SU-DHL-6 (cell line): ENCODE results near the gene LACRT.

Experiments used
- H2AFZ ChIP-seq: fragments of 200-600 bp; sonication (generic); 2 replicates; pipeline ENCODE4 v1.6.1; 2014; ENCODE audit warnings: low read depth, mild to moderate bottlenecking, moderate library complexity, mixed read lengths, antibody characterized with exemption, low read length; ENCODE audit not compliant: severe bottlenecking
- H3F3A ChIP-seq: fragments of 200-600 bp; shearing (Covaris generic); 2 replicates; pipeline ENCODE4 v1.6.0; 2016; ENCODE audit warnings: antibody characterized with exemption, mild to moderate bottlenecking; ENCODE audit not compliant: insufficient read depth
- H3K27ac ChIP-seq: fragments of 200-600 bp; sonication (generic); 2 replicates; pipeline ENCODE4 v1.5.1; 2016; ENCODE audit warnings: low read depth, mild to moderate bottlenecking, low read length, moderate library complexity, mixed read lengths
- H3K27me3 ChIP-seq: fragments of 200-600 bp; sonication (generic), shearing (Covaris generic); 2 replicates; pipeline ENCODE4 v1.6.0; 2014; ENCODE audit warnings: mild to moderate bottlenecking, low read length
- H3K36me3 ChIP-seq: fragments of 200-600 bp; sonication (generic); 2 replicates; pipeline ENCODE4 v1.6.1; 2014; ENCODE audit warnings: mild to moderate bottlenecking, low read length, mixed read lengths
- H3K4me2 ChIP-seq: fragments of 300-600, 200-600 bp; shearing (Covaris generic), sonication (generic); 2 replicates; pipeline ENCODE4 v1.6.0; 2014; ENCODE audit warnings: low read length, low read depth, mild to moderate bottlenecking; ENCODE audit not compliant: poor library complexity, severe bottlenecking
- H3K4me3 ChIP-seq: fragments of 200-600 bp; sonication (generic); 2 replicates; pipeline ENCODE4 v1.5.1; 2014; ENCODE audit warnings: antibody characterized with exemption, low read length, mild to moderate bottlenecking, mixed read lengths; ENCODE audit not compliant: insufficient read depth, poor library complexity, severe bottlenecking
- H3K79me2 ChIP-seq: fragments of 200-600 bp; sonication (generic); 2 replicates; pipeline ENCODE4 v1.6.1; 2014; ENCODE audit warnings: mild to moderate bottlenecking, low read length, moderate library complexity; ENCODE audit not compliant: insufficient read depth
- H3K9ac ChIP-seq: fragments of 200-600 bp; sonication (generic); 2 replicates; pipeline ENCODE4 v1.7.0; 2014; ENCODE audit warnings: mild to moderate bottlenecking, low read length
- H3K9me2 ChIP-seq: fragments of 200-600 bp; sonication (generic); replicated peaks from 2 replicates; pipeline ENCODE4 v1.6.1; 2014; ENCODE audit warnings: low read length; ENCODE audit not compliant: insufficient read depth
- H3K9me3 ChIP-seq: fragments of 200-600 bp; sonication (generic); 2 replicates; pipeline ENCODE4 v1.6.1; 2014; ENCODE audit warnings: low read length, mixed read lengths; ENCODE audit not compliant: insufficient read depth
- H4K20me1 ChIP-seq: fragments of 200-600 bp; sonication (generic); 2 replicates; pipeline ENCODE4 v1.6.1; 2014; ENCODE audit warnings: low read depth, mild to moderate bottlenecking, antibody characterized with exemption, low read length, moderate library complexity, mixed read lengths
- CTCF ChIP-seq: fragments of 200-600 bp; sonication (generic); IDR thresholded peaks from one replicate; pipeline ENCODE4 v1.5.1; 2017; ENCODE audit warnings: antibody characterized with exemption, mild to moderate bottlenecking, low read length, moderate library complexity; ENCODE audit not compliant: insufficient read depth, poor library complexity, severe bottlenecking
- EZH2phosphoT487 ChIP-seq: fragments of 200-600 bp; sonication (generic), shearing (Covaris generic); conservative IDR thresholded peaks from 2 replicates; pipeline ENCODE4 v1.6.1; 2018; ENCODE audit warnings: mild to moderate bottlenecking, antibody characterized with exemption, low read length, moderate library complexity, mixed read lengths

LACRT gene

DNA sequence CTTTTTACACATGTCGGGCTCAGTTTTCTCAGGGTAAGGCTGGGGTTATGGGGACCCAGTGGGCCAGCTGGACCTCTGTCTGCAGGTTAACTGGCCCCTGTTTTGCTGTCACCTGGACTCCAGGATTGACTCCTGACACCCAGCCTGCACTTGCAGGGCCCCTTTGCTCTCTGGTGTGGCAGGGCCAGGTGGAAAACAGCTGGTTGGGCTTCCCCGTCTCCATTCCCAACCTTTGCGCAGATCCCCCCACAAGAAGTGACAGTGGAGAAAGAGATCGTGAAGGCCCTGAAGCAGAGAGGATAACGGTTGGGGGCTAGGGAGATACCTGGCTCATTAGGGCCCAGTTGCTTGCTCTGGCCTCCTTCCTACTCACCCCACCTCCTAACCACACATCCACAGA, 44.7 kb downstream of the LACRT start:
- no peak overlapping the region for H2AFZ ChIP-seq
- TF ChIP-seq CTCF: no peak
- no peak for TF ChIP-seq EZH2phosphoT487
- no peaks in the 10 kb centered on the region for H3K27me3 ChIP-seq
- H3K27ac ChIP-seq: no peak overlapping the region
- no peaks in the 10 kb centered on the region for H4K20me1 ChIP-seq
- H3K4me3 ChIP-seq: no peak overlapping the region
- no peak overlapping the region for H3K4me2 ChIP-seq
- no peaks in the 10 kb centered on the region for H3K9me3 ChIP-seq
- H3K9me2 ChIP-seq: no peaks in the 10 kb centered on the region
- H3K36me3 ChIP-seq: no peaks in the 10 kb centered on the region
- H3K9ac ChIP-seq: no peak overlapping the region
- no peaks in the 10 kb centered on the region for H3K79me2 ChIP-seq
- H3F3A ChIP-seq: no peaks in the 10 kb centered on the region

DNA sequence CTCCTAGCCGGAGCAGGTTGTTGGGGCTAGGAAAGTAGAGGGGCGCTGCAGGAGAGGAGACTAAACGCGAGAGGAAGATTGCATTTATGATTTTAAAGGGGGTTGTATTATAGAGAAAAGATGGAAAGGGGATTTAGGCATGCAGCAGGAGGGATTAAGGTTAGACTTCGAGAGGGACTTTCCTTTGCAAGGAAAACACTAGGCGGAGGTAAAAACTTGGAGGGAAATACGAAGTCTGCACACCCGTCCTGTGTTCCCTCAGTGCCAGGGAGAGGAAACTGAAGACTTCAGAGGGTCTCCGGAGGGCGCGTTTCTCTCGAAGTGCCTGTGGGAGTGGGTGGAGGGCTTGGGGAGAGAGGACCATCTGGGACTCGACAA, 45.8 kb downstream of the LACRT start:
- no peaks in the 10 kb centered on the region for H3K79me2 ChIP-seq
- H3K9me2 ChIP-seq: no peaks in the 10 kb centered on the region
- H4K20me1 ChIP-seq: no peaks in the 10 kb centered on the region
- no peaks in the 10 kb centered on the region for H3K9me3 ChIP-seq
- H3K4me2 ChIP-seq: no peak overlapping the region
- no peak overlapping the region for H3K4me3 ChIP-seq
- H3K36me3 ChIP-seq: no peaks in the 10 kb centered on the region
- H2AFZ ChIP-seq: no peak overlapping the region
- no peaks in the 10 kb centered on the region for H3K27me3 ChIP-seq
- no peak overlapping the region for H3K9ac ChIP-seq
- no peaks in the 10 kb centered on the region for H3F3A ChIP-seq
- no peak overlapping the region for H3K27ac ChIP-seq
- no peak for TF ChIP-seq CTCF
- TF ChIP-seq EZH2phosphoT487: no peak

DNA sequence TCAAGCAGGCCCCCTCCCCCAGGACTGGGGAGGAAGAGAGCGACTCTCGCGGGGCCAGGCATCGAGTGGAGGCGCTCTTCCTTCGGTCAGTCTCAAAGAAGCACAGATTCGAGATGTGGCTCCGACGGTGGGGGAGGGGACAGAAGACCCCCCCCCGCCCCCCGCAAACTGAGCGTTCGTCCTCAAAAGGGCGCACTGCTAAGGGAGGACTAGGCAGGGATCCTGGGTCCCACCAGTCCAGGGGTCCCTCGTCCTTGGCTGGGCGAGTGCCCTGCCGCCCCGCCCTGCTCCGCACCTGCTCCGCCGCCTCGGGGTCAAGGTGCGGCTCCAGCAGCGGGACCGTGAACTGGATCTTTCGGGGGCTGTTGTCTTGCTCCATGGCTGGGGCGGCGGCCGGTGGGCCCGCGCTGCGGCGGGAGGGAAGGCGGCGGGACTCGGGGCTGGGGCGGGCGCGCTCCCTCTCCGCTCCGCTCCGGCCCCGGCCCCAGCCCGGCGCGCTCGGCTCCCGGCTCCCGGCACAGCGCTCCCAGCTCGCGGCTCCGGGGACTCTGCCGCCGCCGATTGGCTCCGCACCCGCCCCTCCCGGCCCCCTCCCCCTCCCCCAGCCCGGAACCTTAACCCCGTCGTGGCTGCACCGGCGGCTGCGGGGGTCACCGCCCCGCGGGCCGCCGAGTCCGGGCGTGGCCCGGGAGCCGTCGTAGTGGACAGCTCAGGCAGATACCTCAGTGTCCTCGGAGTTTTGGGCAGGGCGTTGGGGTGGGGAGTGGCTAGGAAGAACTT, 46.4 kb downstream of the LACRT start, which contains the start of gene PPP1R1A:
PPP1R1A (minus strand) TSS at position 550 of the 780 bp plus-strand sequence; CDS start at position 379, 171 bp downstream.
- no peak within 1 kb of the TSS for H3K27ac ChIP-seq
- H4K20me1 ChIP-seq: no peaks in the 10 kb centered on the region
- TF ChIP-seq EZH2phosphoT487 (no peak), CTCF (no peak)
- H3K9ac ChIP-seq: no peak within 1 kb of the TSS
- no peaks in the 10 kb centered on the region for H3K9me3 ChIP-seq
- H3K9me2 ChIP-seq: no peaks in the 10 kb centered on the region
- H3K36me3 ChIP-seq: no peaks in the 10 kb centered on the region
- no peak within 1 kb of the TSS for H3K4me3 ChIP-seq
- H3F3A ChIP-seq: no peaks in the 10 kb centered on the region
- H2AFZ ChIP-seq: no peak within 1 kb of the TSS
- no peak within 1 kb of the TSS for H3K4me2 ChIP-seq
- no peaks in the 10 kb centered on the region for H3K79me2 ChIP-seq
- no peaks in the 10 kb centered on the region for H3K27me3 ChIP-seq
